ENCODE measurements around the gene COA5.
"Not testable (repeated sequence)": the region's sequence is repeated elsewhere in the genome, so short reads cannot be mapped to it uniquely, and the experiment has no call there.

Gene COA5

GRCh38 chr2:98605076-98605475 is 3.2 kb downstream of the COA5 start:
- DNase-seq: no peak

- DNase-seq: no peak
Measured at GRCh38 chr2:98604547-98604946, 3.8 kb downstream of the COA5 start.

GRCh38 chr2:98601532-98602132 is 6.7 kb downstream of the COA5 start:
- peak; percentile 23 to 64 for DNase-seq

- no peak for DNase-seq
Measured at GRCh38 chr2:98598781-98599428, 9.4 kb downstream of the COA5 start.

GRCh38 chr2:98594665-98595064 is 13.6 kb downstream of the COA5 start:
- not testable (repeated sequence) for DNase-seq

- DNase-seq: no peak
Measured at GRCh38 chr2:98592565-98592964, 15.7 kb downstream of the COA5 start.

- DNase-seq: no peak
Measured at GRCh38 chr2:98589489-98589888, 18.8 kb downstream of the COA5 start.

GRCh38 chr2:98588880-98589431 is 19.4 kb downstream of the COA5 start:
- DNase-seq: no peak

GRCh38 chr2:98586551-98587140 is 21.7 kb downstream of the COA5 start:
- no peak for DNase-seq

- no peak for DNase-seq
Measured at GRCh38 chr2:98585386-98585785, 22.9 kb downstream of the COA5 start.

GRCh38 chr2:98583816-98584618 is 24.3 kb downstream of the COA5 start:
- no peak for DNase-seq

- DNase-seq: no peak
Measured at GRCh38 chr2:98583276-98583675, 25.0 kb downstream of the COA5 start.

GRCh38 chr2:98582523-98582922 is 25.8 kb downstream of the COA5 start:
- DNase-seq: no peak

GRCh38 chr2:98580656-98581284 is 27.5 kb downstream of the COA5 start:
- DNase-seq: no peak

- no peak for DNase-seq
Measured at GRCh38 chr2:98579926-98580325, 28.4 kb downstream of the COA5 start.

GRCh38 chr2:98578231-98578630 is 30.1 kb downstream of the COA5 start:
- no peak for DNase-seq

GRCh38 chr2:98577313-98577712 is 31.0 kb downstream of the COA5 start:
- no peak for DNase-seq

- no peak for DNase-seq
Measured at GRCh38 chr2:98576666-98577312, 31.5 kb downstream of the COA5 start.

- no peak for DNase-seq
Measured at GRCh38 chr2:98573426-98573825, 34.9 kb downstream of the COA5 start.

- DNase-seq: no peak
Measured at GRCh38 chr2:98572676-98573075, 35.6 kb downstream of the COA5 start.

GRCh38 chr2:98572211-98572610 is 36.1 kb downstream of the COA5 start:
- DNase-seq: no peak

- no peak for DNase-seq
Measured at GRCh38 chr2:98571796-98572195, 36.5 kb downstream of the COA5 start.

Data from SW 1271 (cell line).